C1 segment of cervical spinal cord (tissue), 14 donors: ENCODE results near the gene URI1.

Experiments used
- DNase-seq, 14 donors: peaks; one replicate each; lab custom pipeline; 2025; lab: John Stamatoyannopoulos, UW

Gene URI1

GRCh38 chr19:30056580-30056979 lies 114.5 kb downstream of the URI1 start:
- no peak for DNase-seq

- DNase-seq = no peak
Measured at GRCh38 chr19:30059741-30060457, 117.9 kb downstream of the URI1 start.

- no peak for DNase-seq
Measured at GRCh38 chr19:30060531-30061222, 118.6 kb downstream of the URI1 start.

- DNase-seq = no peak
Measured at GRCh38 chr19:30061223-30062064, 119.4 kb downstream of the URI1 start.

- DNase-seq = no peak
Measured at GRCh38 chr19:30062065-30062906, 120.2 kb downstream of the URI1 start.

GRCh38 chr19:30062907-30063649 lies 121.0 kb downstream of the URI1 start:
- DNase-seq = no peak

- DNase-seq = peak in 1 of 14 donors; percentile 66
Measured at GRCh38 chr19:30063650-30064347, 121.8 kb downstream of the URI1 start.

- DNase-seq = peak in 1 of 14 donors; percentile 78
Measured at GRCh38 chr19:30064348-30064699, 122.3 kb downstream of the URI1 start.

- DNase-seq = peak in 1 of 14 donors; percentile 76
Measured at GRCh38 chr19:30064771-30065494, 122.9 kb downstream of the URI1 start.

GRCh38 chr19:30065680-30066606 lies 123.9 kb downstream of the URI1 start:
- no peak for DNase-seq
